Activated naive CD8-positive, alpha-beta T cell treated with anti-CD3 and anti-CD28 coated beads for 36 hours (primary cell): ENCODE measurements around the gene PKDCC. TPM values are rescaled to one million over a fixed set of nuclear protein-coding genes. Genes with fewer than 3 reads are reported as not detected.

Experiments used
- DNase-seq: peaks from one replicate; pipeline ENCODE4 v3.0.0; 2021
- H3K27ac Mint-ChIP-seq: one replicate; pipeline ENCODE4 v1.8.0; 2022; ENCODE audit warnings: mild to moderate bottlenecking, moderate library complexity, mixed read lengths
- H3K27me3 Mint-ChIP-seq: one replicate; pipeline ENCODE4 v1.8.0; 2022; ENCODE audit warnings: mild to moderate bottlenecking, mixed read lengths
- H3K36me3 Mint-ChIP-seq: one replicate; pipeline ENCODE4 v1.8.0; 2021; ENCODE audit warnings: mild to moderate bottlenecking, mixed read lengths
- H3K4me1 Mint-ChIP-seq: one replicate; pipeline ENCODE4 v1.8.0; 2021; ENCODE audit warnings: mixed read lengths
- H3K4me3 Mint-ChIP-seq: one replicate; pipeline ENCODE4 v1.8.0; 2022; ENCODE audit warnings: mild to moderate bottlenecking, moderate library complexity, mixed read lengths
- H3K9me3 Mint-ChIP-seq: one replicate; pipeline ENCODE4 v1.8.0; 2022; ENCODE audit warnings: mixed read lengths
- total RNA-seq, 2 experiments: library from RNA; stranded (reverse); gene quantifications; one replicate each; pipeline ENCODE4 v1.2.3, GENCODE V29; 2021

PKDCC gene
- total RNA-seq, 2 experiments from 2014 or later, result not detected

DNA sequence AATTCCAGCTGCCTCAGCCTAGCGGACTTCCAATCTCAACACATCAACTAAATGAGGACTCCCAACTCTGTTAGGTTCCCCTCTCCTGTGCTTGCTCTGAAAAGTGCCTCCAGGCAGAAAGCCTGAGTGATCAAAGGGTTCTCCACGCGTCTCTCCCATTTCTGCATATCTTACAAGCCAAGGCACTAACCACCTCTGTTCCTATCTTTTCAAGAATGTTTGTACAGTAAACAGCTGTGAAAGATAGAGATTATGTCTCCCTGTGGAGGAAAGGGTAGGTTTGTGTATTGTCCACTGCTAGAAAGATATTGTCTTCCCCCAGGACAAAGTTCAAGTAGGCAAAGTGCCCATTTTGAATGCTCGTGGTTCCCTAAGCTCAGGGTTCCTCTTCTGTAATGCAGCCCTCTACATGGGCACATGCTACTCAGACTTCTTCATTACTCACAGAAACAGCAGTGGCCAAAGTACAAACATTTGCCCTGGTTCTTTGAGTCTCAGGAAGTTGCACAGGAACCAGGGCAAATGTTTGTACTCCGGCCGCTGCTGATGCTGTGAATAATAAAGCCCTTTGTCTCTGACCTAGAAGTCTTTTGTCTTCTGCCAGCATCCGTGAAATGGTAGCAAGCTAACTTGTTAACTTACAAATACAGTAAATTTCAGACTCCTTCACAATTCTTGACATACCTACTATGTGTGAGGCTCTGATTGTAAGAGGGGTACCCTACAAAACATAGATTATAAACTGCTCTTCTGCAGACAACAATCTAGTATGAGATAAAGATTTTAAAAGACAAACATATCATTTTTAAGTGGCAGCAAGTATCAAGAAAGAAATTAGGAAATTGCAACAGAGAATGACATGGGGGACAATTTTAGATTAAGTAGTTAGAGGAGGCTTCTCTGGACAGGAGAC, 44.5 kb downstream of the PKDCC start:
- H3K27ac Mint-ChIP-seq, result no peak overlapping the region
- no peak for DNase-seq
- H3K4me3 Mint-ChIP-seq, result no peak overlapping the region
- H3K4me1 Mint-ChIP-seq, result peaks cover 5% of the 10 kb centered on the region
- H3K36me3 Mint-ChIP-seq, result no peaks in the 10 kb centered on the region
- no peaks in the 10 kb centered on the region for H3K9me3 Mint-ChIP-seq
- no peaks in the 10 kb centered on the region for H3K27me3 Mint-ChIP-seq

DNA sequence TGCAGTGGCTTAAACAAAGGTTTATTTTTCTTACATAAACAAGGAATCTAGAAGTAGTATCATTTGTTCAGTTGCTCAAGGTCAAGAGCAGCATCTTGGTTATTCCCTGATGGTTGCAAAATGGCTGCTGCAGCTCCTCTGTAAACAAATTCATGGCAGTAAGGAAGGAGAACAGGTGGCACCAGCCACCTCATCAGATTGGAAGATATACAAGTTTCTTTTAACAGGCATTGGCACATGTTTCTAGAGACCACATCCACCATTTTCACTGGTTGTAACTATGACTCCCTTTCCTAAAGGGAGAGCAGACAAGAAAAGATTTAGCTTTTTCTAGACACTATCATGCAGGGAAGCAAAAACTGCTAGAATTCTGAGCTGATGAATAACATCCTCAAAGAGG, 46.3 kb downstream of the PKDCC start:
- no peaks in the 10 kb centered on the region for H3K9me3 Mint-ChIP-seq
- H3K27me3 Mint-ChIP-seq, result no peaks in the 10 kb centered on the region
- H3K36me3 Mint-ChIP-seq, result no peaks in the 10 kb centered on the region
- no peak overlapping the region for H3K4me3 Mint-ChIP-seq
- no peak for DNase-seq
- no peak overlapping the region for H3K27ac Mint-ChIP-seq
- peaks cover 11% of the 10 kb centered on the region for H3K4me1 Mint-ChIP-seq

DNA sequence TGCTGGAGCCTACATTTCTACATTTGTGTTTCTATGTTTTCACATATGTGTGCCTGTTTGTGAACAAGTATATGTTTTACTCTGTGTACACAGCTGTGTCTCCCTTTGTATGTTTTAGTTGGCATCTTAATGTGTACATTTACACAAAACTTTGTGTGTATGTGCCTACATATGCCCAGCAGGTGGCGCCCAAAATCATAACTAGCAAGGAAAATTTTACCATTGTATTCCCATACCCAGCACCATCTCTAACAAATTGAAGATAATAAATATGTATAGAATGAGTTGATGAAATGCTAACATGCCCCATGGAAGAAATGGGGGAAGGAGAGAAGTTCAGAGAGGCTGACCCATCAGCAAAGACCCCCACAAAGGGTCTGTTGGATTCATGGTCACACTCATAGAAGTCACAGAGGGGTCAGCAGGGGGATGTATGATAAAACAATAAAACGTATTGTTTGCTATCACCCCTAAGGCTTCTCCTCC, 48.1 kb downstream of the PKDCC start:
- Mint-ChIP-seq H3K27ac (no peak overlapping the region), H3K4me3 (no peak overlapping the region), H3K9me3 (peaks cover 10% of the 10 kb centered on the region), H3K4me1 (peaks cover 21% of the 10 kb centered on the region), H3K27me3 (no peaks in the 10 kb centered on the region), H3K36me3 (peaks cover 8% of the 10 kb centered on the region)
- DNase-seq, result peak; percentile 40

DNA sequence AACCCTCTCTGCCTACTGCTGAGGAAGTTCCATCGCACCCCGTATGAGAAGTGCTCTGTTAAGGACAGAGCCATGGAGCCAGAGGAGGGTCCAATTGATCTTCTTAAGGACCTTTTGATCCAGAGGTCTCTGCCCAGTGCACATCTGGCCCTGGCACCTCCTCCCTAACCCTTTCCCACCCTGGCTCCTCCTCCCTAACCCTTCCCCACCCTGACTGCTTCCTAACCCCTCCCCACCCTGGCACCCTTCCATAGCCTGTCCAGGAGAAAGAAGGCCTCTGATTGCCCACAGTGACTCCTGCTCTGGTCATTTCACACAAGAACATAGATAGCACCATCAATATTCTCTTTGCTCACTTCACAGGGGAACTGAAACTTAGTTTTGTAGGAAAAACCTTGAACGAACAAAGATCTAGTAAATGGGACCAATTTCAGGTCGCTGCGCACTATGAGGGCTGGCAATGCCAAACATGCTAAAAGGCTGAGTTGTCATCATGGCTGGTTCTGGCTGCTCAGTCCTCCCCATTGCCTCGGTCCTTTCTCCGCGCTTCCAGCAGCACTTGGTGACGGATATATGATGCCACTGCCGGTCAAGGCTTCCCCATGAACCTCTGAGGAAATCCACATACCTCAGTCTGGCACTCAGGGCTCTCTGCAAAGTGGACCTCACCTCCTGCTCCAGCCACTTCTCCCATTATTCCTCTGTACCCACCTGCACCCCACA, 49.2 kb downstream of the PKDCC start:
- H3K4me3 Mint-ChIP-seq, result no peak overlapping the region
- H3K27ac Mint-ChIP-seq, result no peak overlapping the region
- DNase-seq, result no peak
- H3K9me3 Mint-ChIP-seq, result peaks cover 10% of the 10 kb centered on the region
- H3K4me1 Mint-ChIP-seq, result peaks cover 26% of the 10 kb centered on the region
- peaks cover 10% of the 10 kb centered on the region for H3K36me3 Mint-ChIP-seq
- no peaks in the 10 kb centered on the region for H3K27me3 Mint-ChIP-seq

DNA sequence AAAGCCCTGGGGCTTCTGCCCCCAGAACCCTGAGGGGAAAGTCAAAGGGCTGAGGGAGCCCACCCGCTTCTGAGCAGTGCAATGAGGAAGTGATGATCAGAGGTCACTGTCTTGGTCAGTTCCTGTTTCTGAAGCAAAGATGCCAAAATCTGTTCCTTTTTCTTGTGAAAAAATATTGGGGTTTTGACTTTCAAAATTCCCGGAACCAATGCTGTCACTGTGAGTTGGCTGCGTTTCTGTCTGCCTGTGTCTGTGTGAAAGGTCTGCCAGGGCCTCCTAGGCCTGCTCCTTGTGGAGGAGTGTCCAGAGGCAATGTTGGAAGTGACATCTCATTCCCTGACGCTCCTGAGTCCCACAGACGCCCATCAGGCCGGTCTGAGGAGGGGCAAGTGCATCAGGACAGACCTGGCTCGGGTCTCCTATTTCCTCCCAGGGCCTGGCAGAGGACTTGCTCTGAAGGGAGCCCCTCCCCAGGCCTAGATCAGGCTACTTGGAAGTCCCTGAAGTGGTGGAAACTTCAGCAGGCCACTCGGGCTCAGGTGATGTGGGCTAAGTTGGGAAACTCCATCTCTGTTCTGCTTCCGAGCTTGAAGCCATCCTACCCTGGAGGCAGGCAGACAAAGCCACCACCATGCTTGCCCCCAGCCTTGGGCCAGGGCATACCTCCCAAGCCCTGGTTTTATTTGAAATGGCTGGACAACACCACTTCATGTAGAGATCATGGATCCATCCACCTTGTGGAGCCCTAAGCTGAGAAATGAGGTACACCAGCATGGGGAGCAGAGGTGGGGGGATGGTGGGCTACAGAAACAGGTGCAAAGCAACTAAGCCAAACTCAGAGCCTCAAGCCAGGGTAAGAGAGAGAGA, 51.0 kb downstream of the PKDCC start:
- no peak overlapping the region for H3K4me3 Mint-ChIP-seq
- DNase-seq, result no peak
- H3K9me3 Mint-ChIP-seq, result peaks cover 10% of the 10 kb centered on the region
- H3K4me1 Mint-ChIP-seq, result peaks cover 34% of the 10 kb centered on the region
- H3K36me3 Mint-ChIP-seq, result peaks cover 10% of the 10 kb centered on the region
- no peaks in the 10 kb centered on the region for H3K27me3 Mint-ChIP-seq
- no peak overlapping the region for H3K27ac Mint-ChIP-seq

DNA sequence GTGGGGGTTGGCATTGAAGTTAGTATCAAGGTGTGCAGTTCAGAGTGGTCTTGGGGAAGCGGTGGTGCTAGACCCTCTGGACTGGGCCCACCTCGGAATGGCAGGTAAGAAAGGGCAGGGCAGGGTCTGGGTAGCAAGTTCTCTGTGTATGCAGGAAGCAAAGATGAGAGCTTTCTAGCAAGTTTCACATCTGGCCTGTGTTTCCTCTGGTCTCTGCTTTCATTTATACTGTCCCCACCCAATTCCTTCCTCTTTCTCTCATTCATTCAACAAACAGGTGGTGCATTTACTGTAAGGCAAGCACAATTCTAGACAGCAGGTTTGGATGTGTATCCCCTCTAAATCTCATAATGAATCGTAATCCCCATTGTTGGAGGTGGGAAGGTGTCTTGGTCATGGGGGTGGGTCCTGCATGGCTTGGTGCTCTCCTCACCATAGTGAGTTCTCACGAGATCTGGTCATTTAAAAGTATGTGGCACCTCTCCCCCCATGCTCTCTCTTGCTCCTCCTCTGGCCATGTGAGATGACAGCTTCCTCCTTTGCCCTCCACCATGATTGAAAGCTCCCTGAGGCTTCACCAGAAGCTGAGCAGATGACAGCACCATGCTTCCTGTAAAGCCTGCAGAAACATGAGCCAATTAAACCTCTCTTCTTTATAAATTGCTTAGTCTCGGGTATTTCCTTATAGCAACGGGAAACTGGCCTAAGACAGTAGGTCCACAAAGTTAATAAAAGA, 51.8 kb downstream of the PKDCC start:
- H3K4me1 Mint-ChIP-seq, result peaks cover 42% of the 10 kb centered on the region
- H3K9me3 Mint-ChIP-seq, result peaks cover 10% of the 10 kb centered on the region
- no peak for DNase-seq
- H3K36me3 Mint-ChIP-seq, result peaks cover 10% of the 10 kb centered on the region
- H3K27me3 Mint-ChIP-seq, result no peaks in the 10 kb centered on the region
- H3K27ac Mint-ChIP-seq, result no peak overlapping the region
- no peak overlapping the region for H3K4me3 Mint-ChIP-seq

DNA sequence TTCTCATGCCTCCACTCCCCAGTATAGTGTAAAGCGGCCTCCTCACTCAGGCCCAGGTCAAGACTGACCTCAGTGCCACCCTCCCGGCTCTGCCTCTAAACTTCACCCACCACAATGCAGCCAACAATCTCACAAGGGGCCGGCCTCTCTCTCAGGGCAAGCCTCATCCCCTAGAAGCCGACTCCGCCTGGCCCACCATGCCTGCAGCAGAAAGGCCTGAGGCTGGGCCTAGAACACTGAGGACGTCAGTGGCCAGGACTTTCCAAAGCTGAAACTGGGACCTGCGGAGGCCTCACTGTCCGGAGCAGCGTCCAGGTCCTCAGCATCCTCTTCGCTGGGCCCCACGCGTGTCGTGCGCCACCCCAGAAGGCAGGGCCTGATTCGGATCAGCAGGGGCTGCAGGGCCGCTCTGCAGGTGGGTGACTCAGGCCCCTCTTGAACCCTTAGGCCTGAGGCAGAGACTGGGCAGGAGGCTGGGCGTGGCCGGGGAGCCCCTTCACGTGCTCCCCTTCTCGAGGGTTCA, 52.9 kb downstream of the PKDCC start:
- Mint-ChIP-seq H3K4me1 (peaks cover 45% of the 10 kb centered on the region), H3K4me3 (no peak overlapping the region)

DNA sequence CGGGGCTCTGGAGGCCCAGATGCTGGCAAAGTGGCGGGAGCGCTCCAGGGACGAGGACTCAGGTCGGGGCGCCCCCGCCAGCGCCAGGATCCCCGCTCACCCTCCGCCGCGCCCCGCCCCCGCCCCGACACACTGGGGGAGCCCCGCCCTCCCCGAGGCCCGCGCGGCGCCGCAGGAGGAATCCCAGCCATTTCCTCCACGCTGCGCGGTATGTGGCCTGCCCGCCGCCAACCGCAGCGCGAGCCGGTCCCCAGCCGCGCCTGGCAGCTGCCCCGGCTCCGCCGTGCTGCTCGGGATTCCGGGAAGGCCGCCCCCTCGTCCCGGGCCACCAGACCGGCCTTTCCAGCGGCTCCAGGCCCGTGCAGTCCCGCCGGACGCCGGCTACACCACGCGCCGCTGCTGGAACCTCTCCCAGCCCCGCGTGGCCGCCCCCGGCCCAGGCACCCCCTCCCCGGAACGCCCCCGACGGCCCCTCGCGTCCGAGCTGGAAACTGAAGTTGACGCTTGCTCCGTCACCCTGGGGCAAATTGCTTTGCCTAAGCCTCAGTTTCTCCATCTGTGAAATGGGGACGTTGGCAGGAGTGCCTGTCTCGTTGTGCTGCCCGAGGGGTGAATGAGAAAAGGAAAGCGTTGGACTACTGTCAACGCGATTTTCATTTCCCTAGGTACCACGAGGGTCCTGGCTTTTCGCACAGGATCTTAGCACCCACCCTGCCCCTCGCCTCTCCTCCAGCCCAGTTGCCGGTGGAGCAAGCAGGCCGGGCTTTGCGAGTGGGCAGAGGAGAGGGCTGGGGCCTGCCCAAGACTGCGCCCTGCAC, 53.6 kb downstream of the PKDCC start:
- Mint-ChIP-seq H3K9me3 (peaks cover 10% of the 10 kb centered on the region), H3K4me3 (peak overlapping the region; percentile 69), H3K27ac (peak overlapping the region; percentile 95), H3K36me3 (peaks cover 10% of the 10 kb centered on the region), H3K4me1 (peaks cover 45% of the 10 kb centered on the region), H3K27me3 (no peaks in the 10 kb centered on the region)
- DNase-seq, result peak; percentile 49

More for the DNA sequence above, 52.9 kb downstream of the PKDCC start:
- H3K9me3 Mint-ChIP-seq, result peaks cover 10% of the 10 kb centered on the region
- peaks cover 10% of the 10 kb centered on the region for H3K36me3 Mint-ChIP-seq
- no peak for DNase-seq
- no peaks in the 10 kb centered on the region for H3K27me3 Mint-ChIP-seq
- H3K27ac Mint-ChIP-seq, result no peak overlapping the region

DNA sequence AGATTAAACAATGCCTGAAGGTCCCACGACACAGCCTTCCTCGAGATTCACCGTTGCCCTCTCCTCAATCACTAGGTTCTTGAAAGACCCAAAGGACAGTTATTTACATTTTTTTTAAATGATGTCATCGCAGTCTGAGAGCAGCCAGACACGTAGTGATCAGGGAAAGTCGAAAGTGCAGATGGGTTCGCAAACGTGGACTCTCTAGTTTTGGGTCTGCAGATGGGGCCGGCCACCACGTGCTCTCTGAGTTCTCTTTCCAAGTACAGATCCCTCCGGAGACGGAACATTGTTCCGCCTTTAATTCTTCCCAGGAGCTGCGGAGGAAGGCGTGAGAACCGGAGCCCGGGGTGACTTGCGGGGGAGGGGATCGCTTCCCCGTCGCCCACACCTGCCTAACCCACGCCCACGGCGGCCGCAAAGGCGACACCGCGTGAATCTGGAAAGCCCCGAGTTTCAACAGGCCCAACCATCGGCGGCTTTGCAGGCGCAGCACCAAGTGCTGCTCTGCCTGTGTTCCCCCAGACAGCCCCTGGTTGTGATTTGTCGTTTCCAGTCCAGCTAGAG, 54.3 kb downstream of the PKDCC start:
- peak overlapping the region; percentile 95 for H3K27ac Mint-ChIP-seq
- H3K4me1 Mint-ChIP-seq, result peaks cover 42% of the 10 kb centered on the region
- H3K9me3 Mint-ChIP-seq, result peaks cover 10% of the 10 kb centered on the region
- peaks cover 10% of the 10 kb centered on the region for H3K36me3 Mint-ChIP-seq
- H3K27me3 Mint-ChIP-seq, result no peaks in the 10 kb centered on the region
- H3K4me3 Mint-ChIP-seq, result peak overlapping the region; percentile 69
- peak; percentile 85 for DNase-seq

DNA sequence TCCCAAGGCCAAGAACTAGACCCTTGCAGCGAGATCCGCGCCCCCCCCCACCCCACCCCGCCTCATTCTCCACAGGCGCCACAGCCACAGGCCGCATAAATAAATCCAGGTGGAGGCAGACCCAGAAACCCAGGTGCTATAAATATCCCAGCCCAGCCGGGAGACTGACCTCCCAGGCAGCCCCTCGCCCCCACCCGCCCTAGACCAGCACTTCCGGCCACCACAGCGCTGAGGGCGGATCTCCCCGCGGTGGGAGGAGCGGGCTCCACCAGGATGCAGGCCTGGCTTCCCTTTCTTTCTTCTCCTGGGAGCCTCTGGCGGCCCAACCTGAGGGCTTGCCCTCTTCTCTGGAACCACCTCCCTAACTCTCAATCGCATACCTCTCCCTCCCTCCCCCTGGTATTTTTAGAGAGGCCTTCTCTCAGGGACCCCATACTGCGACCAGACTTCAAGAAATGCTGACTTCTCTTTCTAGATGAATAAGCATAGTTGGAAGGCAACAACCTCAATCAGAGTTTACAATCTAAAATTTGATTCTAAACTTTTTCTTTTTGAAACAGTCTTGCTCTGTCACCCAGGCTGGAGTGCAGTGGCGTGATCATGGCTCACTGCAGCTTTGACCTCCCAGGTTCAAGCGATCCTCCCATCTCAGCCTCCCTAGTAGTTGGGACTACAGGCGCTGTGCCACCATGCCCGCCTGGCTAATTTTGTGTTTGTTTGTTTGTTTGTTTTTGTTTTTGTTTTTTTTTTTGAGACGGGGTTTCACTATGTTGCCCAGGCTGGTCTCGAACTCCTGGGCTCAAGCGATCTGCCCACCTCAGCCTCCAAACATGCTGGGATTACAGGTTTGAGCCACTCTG, 55.0 kb downstream of the PKDCC start:
- Mint-ChIP-seq H3K4me1 (peaks cover 39% of the 10 kb centered on the region), H3K4me3 (peak overlapping the region; percentile 69), H3K27me3 (no peaks in the 10 kb centered on the region), H3K36me3 (peaks cover 10% of the 10 kb centered on the region), H3K27ac (peak overlapping the region; percentile 95), H3K9me3 (peaks cover 10% of the 10 kb centered on the region)
- peak; percentile 32 for DNase-seq

DNA sequence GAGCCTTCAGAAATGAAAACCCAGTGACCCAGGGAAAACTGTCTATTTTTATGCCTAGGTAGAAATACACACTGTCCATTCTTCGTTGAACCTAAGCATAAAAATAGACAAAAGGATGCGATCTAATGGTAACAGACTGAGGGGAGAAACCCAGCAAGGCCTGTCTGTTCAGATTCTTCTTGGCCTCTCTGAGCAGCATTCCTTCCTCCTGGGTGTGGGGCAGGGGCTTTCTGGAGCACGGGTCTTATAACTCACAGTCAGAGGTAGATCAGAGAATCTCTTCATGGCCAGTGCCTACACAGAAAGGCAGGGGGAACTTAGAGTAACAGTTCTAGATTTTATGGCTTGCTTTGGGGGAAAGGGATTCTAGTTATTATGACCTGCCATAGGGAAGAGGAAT, 56.0 kb downstream of the PKDCC start:
- peaks cover 10% of the 10 kb centered on the region for H3K9me3 Mint-ChIP-seq
- H3K4me3 Mint-ChIP-seq, result no peak overlapping the region
- H3K4me1 Mint-ChIP-seq, result peaks cover 35% of the 10 kb centered on the region
- peaks cover 10% of the 10 kb centered on the region for H3K36me3 Mint-ChIP-seq
- peak overlapping the region; percentile 53 for H3K27ac Mint-ChIP-seq
- no peaks in the 10 kb centered on the region for H3K27me3 Mint-ChIP-seq
- DNase-seq, result no peak

DNA sequence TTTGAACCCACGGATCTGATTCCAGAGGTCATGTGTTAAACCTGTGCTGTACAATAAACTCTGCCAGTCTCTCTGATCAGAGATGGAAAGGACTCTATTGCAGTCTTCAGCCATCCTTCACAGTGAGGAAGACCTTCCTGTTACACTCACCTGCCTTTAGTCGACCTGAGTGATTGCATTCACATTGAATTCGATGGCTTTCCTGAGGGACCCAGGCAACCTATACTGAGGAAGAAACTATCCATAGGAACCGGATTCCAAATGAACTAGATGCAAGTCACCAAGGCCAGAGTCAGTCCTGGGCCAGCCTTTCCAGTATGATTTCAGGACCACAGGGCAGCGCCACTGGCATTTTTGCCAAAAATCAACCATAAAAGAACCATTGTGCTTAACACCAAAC, 56.8 kb downstream of the PKDCC start:
- Mint-ChIP-seq H3K4me1 (peaks cover 28% of the 10 kb centered on the region), H3K27me3 (no peaks in the 10 kb centered on the region), H3K36me3 (peaks cover 10% of the 10 kb centered on the region), H3K27ac (no peak overlapping the region), H3K9me3 (peaks cover 9% of the 10 kb centered on the region), H3K4me3 (no peak overlapping the region)
- no peak for DNase-seq
